ENCODE measurements around the gene PSMD3.

DNA sequence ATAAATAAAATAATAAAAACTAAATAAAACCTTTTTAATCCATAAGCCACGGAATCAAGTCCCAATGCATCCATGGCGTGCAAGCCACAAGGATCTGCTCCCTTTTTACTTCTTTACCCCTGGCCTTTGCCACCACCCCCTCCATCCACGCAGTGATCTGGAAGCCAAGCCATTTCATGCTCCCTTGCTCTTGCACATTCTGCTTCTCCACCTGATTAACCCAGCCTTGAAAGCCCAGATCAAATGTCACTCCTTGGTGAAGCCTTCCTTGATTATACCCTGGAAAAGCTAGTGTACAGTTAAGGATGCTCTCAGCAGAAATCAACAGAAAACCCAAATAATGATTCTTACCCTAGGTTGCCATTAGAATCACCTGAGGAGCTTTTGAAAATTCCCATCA, 43.2 kb upstream of the PSMD3 start:
- TF ChIP-seq POLR2A (IDR thresholded peaks at IDR 0.05) (no peak), CTCF (IDR thresholded peaks at IDR 0.05) (no peak)

All from Peyer's patch (tissue), 4 donors.